AG04450 (cell line): ENCODE data around the gene BRSK2. TPM values are rescaled to one million over a fixed set of nuclear protein-coding genes. Genes with fewer than 3 reads are reported as not detected.
"Not testable (repeated sequence)": the region's sequence is repeated elsewhere in the genome, so short reads cannot be mapped to it uniquely, and the experiment has no call there.

Experiments
- CTCF ChIA-PET: fragments of 300-600, 350-600 bp; formaldehyde crosslinking; extraction: SDS; loops from one replicate; lab custom pipeline; 2022; ENCODE audit warnings: antibody characterized with exemption, inconsistent platforms; lab: Charles Lee
- POLR2A ChIA-PET: fragments of 350-600 bp; formaldehyde crosslinking; extraction: SDS; loops from one replicate; lab custom pipeline; 2021; ENCODE audit warnings: antibody characterized with exemption, inconsistent platforms; lab: Yijun Ruan, JAX
- DNase-seq: peaks from one replicate; pipeline ENCODE4 v3.0.0-alpha.2; 2011; ENCODE audit warnings: low read depth, low spot score
- H3K27ac ChIP-seq: one replicate; pipeline ENCODE4 v1.5.1; 2012; ENCODE audit warnings: low read depth, low read length, control low read depth
- H3K27me3 ChIP-seq: one replicate; pipeline ENCODE4 v1.6.0; 2012; ENCODE audit warnings: low read length; ENCODE audit not compliant: control insufficient read depth, insufficient read depth
- H3K4me3 ChIP-seq: 2 replicates; pipeline ENCODE4 v1.5.1; 2011; ENCODE audit warnings: mild to moderate bottlenecking, low read depth, low read length, control low read depth
- H3K9me3 ChIP-seq: 2 replicates; pipeline ENCODE4 v1.5.1; 2012; ENCODE audit warnings: low read length; ENCODE audit not compliant: control insufficient read depth, insufficient read depth
- CTCF ChIP-seq: IDR thresholded peaks from 2 replicates; pipeline ENCODE4 v1.5.1; 2011; ENCODE audit warnings: low read depth, low read length, control low read depth, inconsistent platforms
- polyA minus RNA-seq: library from RNA; depleted of rRNA, polyadenylated mRNA; stranded (reverse); fragments of >200 nt; gene quantifications from 2 replicates; pipeline ENCODE4 v1.2.3, GENCODE V29; 2011; rRNA and poly(A)+ RNA removed
- polyA plus RNA-seq: library from polyadenylated mRNA; depleted of rRNA; stranded (reverse); fragments of >200 nt; gene quantifications from 2 replicates; pipeline ENCODE4 v1.2.3, GENCODE V29; 2011; rRNA removed

Gene BRSK2
- 0.11 and 0.12 TPM in 2 replicates for polyA plus RNA-seq
- not detected in 2 replicates for polyA minus RNA-seq

GRCh38 chr11:1389932-1390568 lies at the start of gene BRSK2:
Gene BRSK2, plus strand, starts transcription at chr11:1389934. Its CDS starts 351 bp downstream, at chr11:1390285.
- Histone ChIP-seq H3K27me3 (peaks cover 26% of the 10 kb centered on the region), H3K4me3 (peak within 1 kb of the TSS; percentile 66), H3K9me3 (peaks cover 8% of the 10 kb centered on the region; the same call in 1 of the 2 replicates), H3K27ac (peak within 1 kb of the TSS; percentile 47)
- CTCF ChIA-PET: interaction anchor here (0.6 kb wide), 1 partner anchor 106 kb away, joined by 3 read pairs; no protein-coding TSS in a partner anchor
- no peak for DNase-seq
- TF ChIP-seq CTCF: no peak
- POLR2A ChIA-PET: interaction anchor here (0.7 to 1.2 kb wide), 5 partner anchors 12 to 914 kb away, joined by 3 to 4 read pairs (median 3); partner anchors contain the start of gene TOLLIP

- Histone ChIP-seq H3K4me3 (no peak overlapping the region), H3K27ac (no peak overlapping the region), H3K27me3 (peaks cover 16% of the 10 kb centered on the region), H3K9me3 (peaks cover 3% of the 10 kb centered on the region; the same call in 1 of the 2 replicates)
- POLR2A ChIA-PET: no interaction called here
- no peak for DNase-seq
- CTCF ChIA-PET: no interaction called here
- TF ChIP-seq CTCF: no peak
Measured at GRCh38 chr11:1340111-1340510, 49.6 kb upstream of the BRSK2 start.

- H3K27ac ChIP-seq, CTCF ChIA-PET, H3K4me3 ChIP-seq, H3K9me3 ChIP-seq, DNase-seq, POLR2A ChIA-PET: not testable (repeated sequence)
- peaks cover 13% of the 10 kb centered on the region for H3K27me3 ChIP-seq
Measured at GRCh38 chr11:1341226-1341625, 48.5 kb upstream of the BRSK2 start.

- ChIA-PET POLR2A (no interaction called here), CTCF (interaction anchor here (0.6 kb wide), 1 partner anchor 73 kb away, joined by 10 read pairs; no protein-coding TSS in a partner anchor)
Measured at GRCh38 chr11:1341928-1342524, 47.7 kb upstream of the BRSK2 start.

GRCh38 chr11:1342946-1343345 lies 46.8 kb upstream of the BRSK2 start:
- H3K9me3 ChIP-seq: peaks cover 3% of the 10 kb centered on the region; the same call in 1 of the 2 replicates
- peaks cover 12% of the 10 kb centered on the region for H3K27me3 ChIP-seq
- H3K4me3 ChIP-seq: no peak overlapping the region
- ChIA-PET POLR2A (no interaction called here), CTCF (interaction anchor here (0.9 kb wide), 1 partner anchor 41 kb away, joined by 4 read pairs; no protein-coding TSS in a partner anchor)
- TF ChIP-seq CTCF: no peak
- H3K27ac ChIP-seq: no peak overlapping the region
- DNase-seq: no peak

More at GRCh38 chr11:1341928-1342524, 47.7 kb upstream of the BRSK2 start:
- Histone ChIP-seq H3K27ac (no peak overlapping the region), H3K9me3 (peaks cover 3% of the 10 kb centered on the region; the same call in 1 of the 2 replicates), H3K4me3 (no peak overlapping the region), H3K27me3 (peaks cover 10% of the 10 kb centered on the region)
- no peak for TF ChIP-seq CTCF
- no peak for DNase-seq
